ENCODE data around the gene HSPB2. TPM values are rescaled to one million over a fixed set of nuclear protein-coding genes. Genes with fewer than 3 reads are reported as not detected.

Gene HSPB2
- total and polyA plus RNA-seq, 2 of the 8 experiments (the other 6 are each of a cell fraction or from before 2014, with no cell fraction given), result 0.32 to 0.86 TPM

- no peak overlapping the region for H2BK12ac ChIP-seq (ENCODE audit: low read depth, low read length)
- H2AFZ ChIP-seq (ENCODE audit: low read length), result 0 out of 2 replicates have a peak overlapping the region, but pooled peaks have one; percentile 75
- no peak overlapping the region for H3K27ac ChIP-seq (ENCODE audit: low read depth, low read length)
- TF ChIP-seq GABPA (IDR thresholded peaks at IDR 0.05; ENCODE audit: borderline replicate concordance, insufficient read depth, low read length) (no peak), PHF8 (conservative IDR thresholded peaks at IDR 0.05; ENCODE audit: low read depth, low read length) (no peak), GTF2F1 (IDR thresholded peaks at IDR 0.05; ENCODE audit: borderline replicate concordance, low read depth, low read length) (no peak), SAP30 (IDR thresholded peaks at IDR 0.05; ENCODE audit: insufficient read depth, insufficient replicate concordance, low read length) (no peak), CBX8 (IDR thresholded peaks at IDR 0.05; ENCODE audit: borderline replicate concordance, low read depth, low read length) (no peak), BCL11A (IDR thresholded peaks at IDR 0.05; ENCODE audit: low read depth in 2 of 2, low read length in 2 of 2) (no peak)
- H3K18ac ChIP-seq (ENCODE audit: extremely low read depth, low read length), result no peak overlapping the region
- no peak overlapping the region for H2BK5ac ChIP-seq (ENCODE audit: low read depth, low read length)
- H3K4me3 ChIP-seq (ENCODE audit: extremely low read depth in 1 of 4, insufficient read depth in 2 of 4, low read depth in 3 of 4, low read length in 4 of 4), result peak overlapping the region; percentile 54 to 91 (median 64); a peak in 6 of 8 replicates
- DNase-seq (ENCODE audit: low read depth in 1 of 2, low spot score in 2 of 2) (no peak), FAIRE-seq (no peak)
- no peaks in the 10 kb centered on the region for H3K36me3 ChIP-seq (ENCODE audit: control insufficient read depth in 2 of 4, insufficient read depth in 4 of 4, low read length in 3 of 4)
- no peaks in the 10 kb centered on the region for H3K27me3 ChIP-seq (replicated peaks in 1 of 4; ENCODE audit: control insufficient read depth in 3 of 4, extremely low read depth in 1 of 4, insufficient read depth in 3 of 4, low read length in 3 of 4)
- H3K23ac ChIP-seq (ENCODE audit: insufficient read length), result no peak overlapping the region
- no peak overlapping the region for H2BK120ac ChIP-seq (replicated peaks; ENCODE audit: low read depth, low read length)
- no peaks in the 10 kb centered on the region for H4K20me1 ChIP-seq (replicated peaks in 1 of 2; ENCODE audit: control insufficient read depth in 1 of 2, insufficient read depth in 2 of 2, low read length in 2 of 2)
- CTCF ChIA-PET (ENCODE audit: partially characterized antibody), result interaction anchor here (0.7 to 25.5 kb wide), 9 partner anchors 10 to 65 kb away, joined by 3 to 565 read pairs (median 6); partner anchors contain the start of gene ALG9
- no peaks in the 10 kb centered on the region for H3K9me3 ChIP-seq (ENCODE audit: insufficient read depth in 2 of 2, low read depth in 1 of 2, low read length in 1 of 2)
- no peak overlapping the region; the same call in 1 of the 2 replicates for H2AK5ac ChIP-seq (ENCODE audit: low read depth, low read length)
- H3K4ac ChIP-seq (replicated peaks; ENCODE audit: insufficient read length, low read depth, low read length), result no peak overlapping the region
- peaks cover 10% of the 10 kb centered on the region for H3K23me2 ChIP-seq (ENCODE audit: low read depth, low read length)
- H4K5ac ChIP-seq (ENCODE audit: insufficient read length, low read depth, low read length), result no peak overlapping the region
- H2BK20ac ChIP-seq (ENCODE audit: low read length), result no peak overlapping the region
- peaks cover 12 to 22% (median 12%) of the 10 kb centered on the region in 4 experiments for H3K4me1 ChIP-seq (replicated peaks in 1 of 4; ENCODE audit: control insufficient read depth in 3 of 4, insufficient read depth in 4 of 4, low read length in 3 of 4)
- no peak overlapping the region for H2BK15ac ChIP-seq (ENCODE audit: low read length)
- peaks cover 0 to 5% of the 10 kb centered on the region in 2 experiments; a peak in 2 of 4 replicates for H3K79me2 ChIP-seq (ENCODE audit: control insufficient read depth in 1 of 2, insufficient read depth in 2 of 2, low read length in 2 of 2)
- no peaks in the 10 kb centered on the region for H3K79me1 ChIP-seq (ENCODE audit: low read depth, low read length)
- no peak overlapping the region for H3K14ac ChIP-seq (ENCODE audit: insufficient read length)
- WGBS, 2 experiments (ENCODE audit: extremely low coverage in 1 of 2, insufficient coverage in 1 of 2, insufficient read length in 1 of 2, insufficient replicate concordance in 2 of 2, low coverage in 1 of 2, low lambda C conversion rate in 2 of 2, missing lambda C conversion rate in 1 of 2), result 76% methylated on average over 3 of the region's 3 CpGs; no CpG with 5 or more reads in 1 of the 2 experiments
- POLR2A ChIA-PET (ENCODE audit: partially characterized antibody), result interaction anchor here (0.5 to 3.1 kb wide), 6 partner anchors 10 to 368 kb away, joined by 3 to 22 read pairs (median 8); no protein-coding TSS in a partner anchor
- no peak overlapping the region for H4K8ac ChIP-seq (ENCODE audit: extremely low read depth, insufficient read depth, low read length)
- no peak overlapping the region for H3K56ac ChIP-seq (replicated peaks; ENCODE audit: insufficient read length, low read depth, low read length)
- peak overlapping the region in 1 of 4 experiments; percentile 76; a peak in 2 of 7 replicates for H3K9ac ChIP-seq (replicated peaks in 1 of 4; ENCODE audit: extremely low read depth in 1 of 4, low read depth in 3 of 4, low read length in 3 of 4)
- H3K4me2 ChIP-seq (ENCODE audit: insufficient read depth in 1 of 2, low read depth in 2 of 2, low read length in 2 of 2), result peak overlapping the region; percentile 77 to 95
- no peak overlapping the region for H4K91ac ChIP-seq (replicated peaks; ENCODE audit: insufficient read length, low read length)
These were observed 23.6 kb downstream of the HSPB2 start for GRCh38 chr11:111936040-111936540.
